Neural progenitor cell (in vitro differentiated cells): ENCODE data around the gene ZNF287.

Experiments used
- CTCF ChIP-seq: fragments of 200-600 bp; sonication (generic); IDR thresholded peaks from 2 replicates; pipeline ENCODE4 v1.5.1; 2017; ENCODE audit warnings: antibody characterized with exemption, mild to moderate bottlenecking
- EZH2phosphoT487 ChIP-seq: fragments of 200-600 bp; sonication (generic); IDR thresholded peaks from 2 replicates; pipeline ENCODE4 v1.6.1; 2017; ENCODE audit warnings: antibody characterized with exemption

DNA sequence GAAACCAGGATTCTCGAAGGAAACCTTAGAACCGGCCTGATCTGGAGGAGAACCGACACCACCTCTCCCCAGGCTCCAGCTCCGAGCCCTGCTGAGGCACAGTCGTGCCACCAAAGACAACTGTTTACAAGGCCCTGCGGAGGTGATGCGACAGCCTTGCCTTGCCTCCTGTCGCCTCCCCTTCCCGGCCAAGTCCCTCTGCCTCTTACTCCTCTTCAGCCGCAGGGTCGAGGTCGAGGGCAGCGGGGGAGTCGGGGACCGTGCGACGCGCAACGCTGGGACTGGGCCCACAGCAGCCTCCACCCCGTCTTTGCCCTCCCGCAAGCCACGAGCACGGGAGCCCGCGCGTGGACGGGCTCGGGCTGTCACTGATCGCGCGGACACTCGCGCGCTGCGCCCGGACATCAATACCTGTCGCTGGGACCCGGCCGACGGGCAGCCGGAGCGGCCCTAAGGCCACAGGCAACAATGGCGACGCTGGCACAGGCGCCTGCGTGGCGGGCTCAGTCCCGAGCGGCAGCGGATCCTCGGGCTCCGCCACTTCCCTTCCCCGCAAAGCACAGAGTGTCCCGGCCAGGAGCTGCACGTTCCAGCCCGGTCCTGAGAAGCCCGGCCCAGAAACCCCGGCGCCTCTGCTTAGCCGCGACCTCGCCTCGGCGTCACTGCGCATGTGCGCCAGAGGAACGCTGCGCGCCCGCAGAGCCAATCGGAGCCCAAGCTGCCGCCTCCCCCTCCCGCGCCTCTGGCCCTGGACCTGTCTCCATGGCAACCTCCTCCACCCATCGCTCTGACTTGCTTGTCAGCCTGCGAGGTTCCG, at the start of gene ZNF287:
- TF ChIP-seq CTCF (no peak), EZH2phosphoT487 (no peak)
